Measurements from ENCODE around the gene IGFN1. TPM values are rescaled to one million over a fixed set of nuclear protein-coding genes. Genes with fewer than 3 reads are reported as not detected.

IGFN1 gene
- total and polyA plus RNA-seq, 9 of the 15 experiments (the other 6 are each of a cell fraction or from before 2014, with no cell fraction given) = 0.04 TPM; not detected in 8

DNA sequence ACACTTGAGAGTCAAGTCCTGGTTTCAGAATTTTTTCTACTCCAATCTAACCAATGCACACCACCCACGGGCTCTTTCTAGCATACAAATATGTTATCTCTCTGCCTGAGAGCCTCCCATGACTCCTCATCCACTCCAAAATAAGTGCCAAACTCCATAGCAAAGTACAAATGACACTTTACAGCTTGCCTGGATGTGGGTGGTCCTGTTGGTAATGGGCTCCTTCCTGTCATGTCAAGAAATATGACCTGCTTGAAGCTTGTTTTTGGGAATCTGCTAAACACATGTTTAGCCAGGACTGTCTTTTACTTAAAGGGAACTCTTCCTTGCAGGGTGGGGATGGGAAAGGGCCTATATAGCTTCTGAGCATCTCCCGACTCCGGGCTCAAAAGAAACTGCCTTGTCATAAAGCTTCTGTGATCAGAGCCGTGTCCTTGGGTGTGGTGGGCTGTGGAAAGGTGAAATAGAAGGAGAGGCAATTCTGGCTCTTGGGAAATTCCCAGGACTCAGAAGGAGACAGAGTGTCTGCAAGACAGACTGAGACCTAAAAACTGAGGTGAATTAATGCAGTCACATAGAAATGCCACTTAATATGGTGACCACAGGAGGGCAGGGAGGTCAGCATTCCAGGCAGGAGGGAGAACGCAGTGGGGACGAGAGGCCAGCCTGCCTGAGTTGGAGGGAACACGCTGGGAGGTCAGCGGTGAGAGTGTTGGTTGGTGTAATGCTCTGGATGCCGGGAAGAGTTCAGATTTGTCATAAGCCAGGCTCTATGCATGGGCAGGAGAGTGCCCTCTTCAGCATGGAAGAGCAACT is 6.1 kb upstream of the IGFN1 start (continued):
- TF ChIP-seq, protein P1, sequence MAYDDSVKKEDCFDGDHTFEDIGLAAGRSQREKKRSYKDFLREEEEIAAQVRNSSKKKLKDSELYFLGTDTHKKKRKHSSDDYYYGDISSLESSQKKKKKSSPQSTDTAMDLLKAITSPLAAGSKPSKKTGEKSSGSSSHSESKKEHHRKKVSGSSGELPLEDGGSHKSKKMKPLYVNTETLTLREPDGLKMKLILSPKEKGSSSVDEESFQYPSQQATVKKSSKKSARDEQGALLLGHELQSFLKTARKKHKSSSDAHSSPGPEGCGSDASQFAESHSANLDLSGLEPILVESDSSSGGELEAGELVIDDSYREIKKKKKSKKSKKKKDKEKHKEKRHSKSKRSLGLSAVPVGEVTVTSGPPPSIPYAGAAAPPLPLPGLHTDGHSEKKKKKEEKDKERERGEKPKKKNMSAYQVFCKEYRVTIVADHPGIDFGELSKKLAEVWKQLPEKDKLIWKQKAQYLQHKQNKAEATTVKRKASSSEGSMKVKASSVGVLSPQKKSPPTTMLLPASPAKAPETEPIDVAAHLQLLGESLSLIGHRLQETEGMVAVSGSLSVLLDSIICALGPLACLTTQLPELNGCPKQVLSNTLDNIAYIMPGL (CRISPR knock-in tag; IDR thresholded peaks at IDR 0.05) = no peak
- no peak for TF ChIP-seq WHSC1 (IDR thresholded peaks at IDR 0.05; ENCODE audit: low read length)
- no peak for TF ChIP-seq MAFG (tag; conservative IDR thresholded peaks at IDR 0.05)
- no peak for TF ChIP-seq NFYB (IDR thresholded peaks at IDR 0.05; ENCODE audit: extremely low read depth, insufficient read length)
- TF ChIP-seq, protein P2, sequence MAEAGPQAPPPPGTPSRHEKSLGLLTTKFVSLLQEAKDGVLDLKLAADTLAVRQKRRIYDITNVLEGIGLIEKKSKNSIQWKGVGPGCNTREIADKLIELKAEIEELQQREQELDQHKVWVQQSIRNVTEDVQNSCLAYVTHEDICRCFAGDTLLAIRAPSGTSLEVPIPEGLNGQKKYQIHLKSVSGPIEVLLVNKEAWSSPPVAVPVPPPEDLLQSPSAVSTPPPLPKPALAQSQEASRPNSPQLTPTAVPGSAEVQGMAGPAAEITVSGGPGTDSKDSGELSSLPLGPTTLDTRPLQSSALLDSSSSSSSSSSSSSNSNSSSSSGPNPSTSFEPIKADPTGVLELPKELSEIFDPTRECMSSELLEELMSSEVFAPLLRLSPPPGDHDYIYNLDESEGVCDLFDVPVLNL (CRISPR knock-in tag; IDR thresholded peaks at IDR 0.05; ENCODE audit: low read depth) = no peak
- 0 out of 2 replicates have a peak, but pooled peaks have one; percentile 9 for TF ChIP-seq CREM (IDR thresholded peaks at IDR 0.05; ENCODE audit: low read depth)
- TF ChIP-seq, protein P3, sequence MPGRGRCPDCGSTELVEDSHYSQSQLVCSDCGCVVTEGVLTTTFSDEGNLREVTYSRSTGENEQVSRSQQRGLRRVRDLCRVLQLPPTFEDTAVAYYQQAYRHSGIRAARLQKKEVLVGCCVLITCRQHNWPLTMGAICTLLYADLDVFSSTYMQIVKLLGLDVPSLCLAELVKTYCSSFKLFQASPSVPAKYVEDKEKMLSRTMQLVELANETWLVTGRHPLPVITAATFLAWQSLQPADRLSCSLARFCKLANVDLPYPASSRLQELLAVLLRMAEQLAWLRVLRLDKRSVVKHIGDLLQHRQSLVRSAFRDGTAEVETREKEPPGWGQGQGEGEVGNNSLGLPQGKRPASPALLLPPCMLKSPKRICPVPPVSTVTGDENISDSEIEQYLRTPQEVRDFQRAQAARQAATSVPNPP (IDR thresholded peaks at IDR 0.05; ENCODE audit: borderline replicate concordance, insufficient read depth, insufficient read length) = no peak
- peak; percentile 60 for TF ChIP-seq ZNF24 (IDR thresholded peaks at IDR 0.05)
- no peak for TF ChIP-seq TARDBP (IDR thresholded peaks at IDR 0.05)
- TF ChIP-seq, protein P4, sequence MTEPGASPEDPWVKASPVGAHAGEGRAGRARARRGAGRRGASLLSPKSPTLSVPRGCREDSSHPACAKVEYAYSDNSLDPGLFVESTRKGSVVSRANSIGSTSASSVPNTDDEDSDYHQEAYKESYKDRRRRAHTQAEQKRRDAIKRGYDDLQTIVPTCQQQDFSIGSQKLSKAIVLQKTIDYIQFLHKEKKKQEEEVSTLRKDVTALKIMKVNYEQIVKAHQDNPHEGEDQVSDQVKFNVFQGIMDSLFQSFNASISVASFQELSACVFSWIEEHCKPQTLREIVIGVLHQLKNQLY (CRISPR knock-in tag; conservative IDR thresholded peaks at IDR 0.05) = no peak
- TF ChIP-seq GATAD2A (IDR thresholded peaks at IDR 0.05) = no peak
- TF ChIP-seq, protein P5, sequence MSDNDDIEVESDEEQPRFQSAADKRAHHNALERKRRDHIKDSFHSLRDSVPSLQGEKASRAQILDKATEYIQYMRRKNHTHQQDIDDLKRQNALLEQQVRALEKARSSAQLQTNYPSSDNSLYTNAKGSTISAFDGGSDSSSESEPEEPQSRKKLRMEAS (CRISPR knock-in tag; IDR thresholded peaks at IDR 0.05) = 0 out of 2 replicates have a peak, but pooled peaks have one; percentile 19
- TF ChIP-seq ZNF143 (CRISPR knock-in tag; IDR thresholded peaks at IDR 0.05) = peak; percentile 32; the same call in 1 of the 2 replicates
- no peak for TF ChIP-seq CBX5 (IDR thresholded peaks at IDR 0.05; ENCODE audit: borderline replicate concordance, low read depth)
- TF ChIP-seq, protein P6, sequence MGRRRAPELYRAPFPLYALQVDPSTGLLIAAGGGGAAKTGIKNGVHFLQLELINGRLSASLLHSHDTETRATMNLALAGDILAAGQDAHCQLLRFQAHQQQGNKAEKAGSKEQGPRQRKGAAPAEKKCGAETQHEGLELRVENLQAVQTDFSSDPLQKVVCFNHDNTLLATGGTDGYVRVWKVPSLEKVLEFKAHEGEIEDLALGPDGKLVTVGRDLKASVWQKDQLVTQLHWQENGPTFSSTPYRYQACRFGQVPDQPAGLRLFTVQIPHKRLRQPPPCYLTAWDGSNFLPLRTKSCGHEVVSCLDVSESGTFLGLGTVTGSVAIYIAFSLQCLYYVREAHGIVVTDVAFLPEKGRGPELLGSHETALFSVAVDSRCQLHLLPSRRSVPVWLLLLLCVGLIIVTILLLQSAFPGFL (CRISPR knock-in tag; IDR thresholded peaks at IDR 0.05) = no peak
- 0 out of 2 replicates have a peak, but pooled peaks have one; percentile 6 for TF ChIP-seq ZNF431 (CRISPR knock-in tag; IDR thresholded peaks at IDR 0.05)
- TF ChIP-seq, protein P7, sequence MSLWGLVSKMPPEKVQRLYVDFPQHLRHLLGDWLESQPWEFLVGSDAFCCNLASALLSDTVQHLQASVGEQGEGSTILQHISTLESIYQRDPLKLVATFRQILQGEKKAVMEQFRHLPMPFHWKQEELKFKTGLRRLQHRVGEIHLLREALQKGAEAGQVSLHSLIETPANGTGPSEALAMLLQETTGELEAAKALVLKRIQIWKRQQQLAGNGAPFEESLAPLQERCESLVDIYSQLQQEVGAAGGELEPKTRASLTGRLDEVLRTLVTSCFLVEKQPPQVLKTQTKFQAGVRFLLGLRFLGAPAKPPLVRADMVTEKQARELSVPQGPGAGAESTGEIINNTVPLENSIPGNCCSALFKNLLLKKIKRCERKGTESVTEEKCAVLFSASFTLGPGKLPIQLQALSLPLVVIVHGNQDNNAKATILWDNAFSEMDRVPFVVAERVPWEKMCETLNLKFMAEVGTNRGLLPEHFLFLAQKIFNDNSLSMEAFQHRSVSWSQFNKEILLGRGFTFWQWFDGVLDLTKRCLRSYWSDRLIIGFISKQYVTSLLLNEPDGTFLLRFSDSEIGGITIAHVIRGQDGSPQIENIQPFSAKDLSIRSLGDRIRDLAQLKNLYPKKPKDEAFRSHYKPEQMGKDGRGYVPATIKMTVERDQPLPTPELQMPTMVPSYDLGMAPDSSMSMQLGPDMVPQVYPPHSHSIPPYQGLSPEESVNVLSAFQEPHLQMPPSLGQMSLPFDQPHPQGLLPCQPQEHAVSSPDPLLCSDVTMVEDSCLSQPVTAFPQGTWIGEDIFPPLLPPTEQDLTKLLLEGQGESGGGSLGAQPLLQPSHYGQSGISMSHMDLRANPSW (CRISPR knock-in tag; IDR thresholded peaks at IDR 0.05) = no peak
- TF ChIP-seq ADNP (tag; IDR thresholded peaks at IDR 0.05) = no peak

All from K562 (cell line).